NCI-H2171 (cell line): ENCODE results near the gene PLCL1.

ENCODE experiments used
- DNase-seq: peaks from one replicate; lab custom pipeline; 2025; lab: John Stamatoyannopoulos, UW

PLCL1 gene

DNA sequence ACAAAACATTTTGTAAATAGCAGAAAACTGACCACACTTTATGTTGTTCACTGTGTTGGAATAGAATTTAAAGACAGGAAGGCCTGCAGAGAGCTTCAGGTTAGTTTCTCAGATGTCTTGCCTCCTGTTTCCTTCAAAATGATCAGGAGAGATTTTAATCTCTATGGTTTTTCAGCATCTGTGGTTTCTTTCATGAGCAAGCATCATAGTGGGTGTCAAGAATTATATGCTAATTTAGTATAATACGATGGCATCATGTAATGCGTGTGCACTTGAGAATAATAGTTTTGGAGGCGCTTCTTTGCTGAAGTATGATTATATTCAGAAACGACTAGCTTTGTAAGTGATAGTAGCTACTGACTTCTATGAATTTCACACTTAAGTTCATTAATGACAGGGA is 149.9 kb downstream of the PLCL1 start:
- DNase-seq = no peak

DNA sequence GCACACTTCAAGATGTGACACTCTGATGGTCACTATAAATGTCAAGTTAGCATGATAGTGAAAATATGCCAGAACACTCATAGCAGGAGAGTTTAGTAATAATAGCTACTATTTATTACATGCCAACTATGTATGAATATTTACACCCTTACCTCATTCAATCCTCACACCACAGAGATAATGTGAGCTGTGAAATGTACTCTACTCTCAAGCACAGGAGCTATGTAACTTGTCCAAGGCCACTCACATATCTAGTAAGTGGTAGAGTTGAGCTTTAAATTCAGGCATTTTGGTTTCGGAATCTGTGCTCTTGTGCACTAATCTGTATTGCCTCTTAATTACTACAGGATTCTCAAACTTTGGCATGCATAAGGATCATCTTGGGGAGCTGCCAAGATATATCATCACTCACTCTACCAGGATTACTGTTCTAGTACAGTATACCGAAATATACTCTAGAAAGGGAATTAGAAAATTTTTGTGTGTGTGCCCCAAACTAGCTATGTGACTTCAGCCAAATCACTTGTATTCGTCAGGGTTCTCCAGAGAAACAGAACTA is 154.3 kb downstream of the PLCL1 start:
- DNase-seq = no peak

DNA sequence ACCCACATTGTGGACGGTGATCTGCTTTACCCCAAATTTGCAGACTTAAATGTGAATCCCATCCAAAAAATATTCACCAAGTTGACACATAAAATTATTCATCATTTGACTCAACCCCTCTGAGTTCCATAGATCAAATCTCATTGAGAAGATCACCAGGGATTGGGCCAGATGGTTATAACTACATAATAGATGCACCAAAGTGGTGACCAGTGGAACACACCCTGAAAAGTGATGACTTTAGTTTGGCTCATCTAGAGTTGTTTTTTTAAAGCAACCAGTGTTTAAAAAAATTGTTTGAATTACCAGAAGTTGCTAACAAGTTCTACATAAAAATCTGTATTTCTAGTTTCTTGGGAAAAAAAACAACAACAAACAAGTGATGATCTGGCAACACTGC is 155.0 kb downstream of the PLCL1 start:
- no peak for DNase-seq

DNA sequence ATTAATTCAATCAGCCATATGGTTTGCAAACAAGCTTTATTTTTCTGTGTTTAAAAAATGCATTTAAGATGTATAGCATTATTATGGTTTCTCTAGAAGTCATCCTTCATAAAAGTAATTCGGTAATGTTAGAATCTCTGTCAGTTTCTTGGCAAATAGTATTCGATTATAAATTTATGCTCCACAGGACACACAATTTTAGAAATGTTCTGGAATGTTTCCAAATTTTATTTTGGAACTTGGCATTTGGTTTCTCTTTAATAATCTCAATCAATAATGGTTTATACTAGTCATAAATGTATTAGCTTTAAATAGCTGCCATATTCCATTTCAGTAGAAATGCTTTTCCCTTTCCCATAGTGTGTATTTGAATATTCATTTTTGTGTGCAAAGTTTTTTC is 156.4 kb downstream of the PLCL1 start:
- no peak for DNase-seq

DNA sequence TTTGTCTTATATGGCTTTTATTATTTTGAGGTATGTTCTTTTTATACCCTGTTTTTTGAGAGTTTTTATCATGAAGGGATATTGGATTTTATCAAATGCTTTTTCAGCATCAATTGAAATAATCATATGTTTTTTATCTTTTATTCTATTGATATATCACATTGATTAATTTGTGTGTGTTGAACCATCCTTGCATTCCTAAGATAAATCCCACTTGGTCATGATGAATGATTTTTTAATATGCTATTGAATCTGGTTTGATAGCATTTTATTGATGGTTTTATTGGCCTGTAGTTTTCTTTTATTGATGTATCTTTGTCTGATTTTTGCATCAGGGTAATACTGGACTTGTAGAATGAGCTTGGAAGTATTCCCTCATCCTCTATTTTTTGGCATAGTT is 160.3 kb downstream of the PLCL1 start:
- no peak for DNase-seq

DNA sequence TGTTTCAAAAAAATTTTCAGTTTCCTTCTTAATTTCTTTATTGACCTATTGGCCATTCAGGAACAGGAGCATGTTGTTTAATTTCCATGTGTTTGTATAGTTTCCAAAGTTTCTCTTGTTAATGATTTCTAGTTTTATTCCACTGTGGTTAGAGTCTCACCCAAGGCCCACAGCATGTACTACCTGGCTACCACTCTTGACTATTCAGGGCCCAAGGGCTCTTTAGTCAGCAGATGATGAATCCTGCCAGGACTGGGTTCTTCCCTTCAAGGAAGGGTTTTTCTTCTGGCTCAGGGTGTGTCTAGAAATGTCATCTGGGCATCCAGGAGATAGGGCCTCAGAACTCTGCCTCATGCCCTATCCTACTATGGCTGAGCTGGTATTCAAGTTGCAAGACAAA is 161.4 kb downstream of the PLCL1 start:
- no peak for DNase-seq

DNA sequence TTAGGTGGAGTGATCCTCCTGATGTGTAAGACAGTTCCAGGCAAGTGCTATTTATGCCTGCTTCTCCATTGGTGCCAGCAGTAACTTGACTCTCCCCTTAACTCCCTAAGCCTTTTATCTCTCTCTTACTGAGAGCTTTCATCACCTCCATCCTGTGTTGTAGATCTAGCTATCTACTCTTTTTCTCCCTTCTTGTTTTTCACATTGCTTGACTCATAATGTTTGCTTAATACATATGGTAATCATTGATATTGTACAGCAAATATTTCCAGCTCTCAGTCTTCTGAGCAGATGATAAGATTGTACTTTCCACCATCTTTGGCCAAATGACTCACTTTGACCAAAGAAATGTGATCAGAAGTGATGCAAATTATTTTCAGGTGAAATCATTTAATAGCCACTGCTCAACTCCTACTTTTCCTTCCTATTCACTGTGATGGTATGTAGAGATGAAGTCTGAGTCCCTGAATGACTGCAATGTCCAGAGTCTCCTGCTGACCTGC is 165.0 kb downstream of the PLCL1 start:
- no peak for DNase-seq

DNA sequence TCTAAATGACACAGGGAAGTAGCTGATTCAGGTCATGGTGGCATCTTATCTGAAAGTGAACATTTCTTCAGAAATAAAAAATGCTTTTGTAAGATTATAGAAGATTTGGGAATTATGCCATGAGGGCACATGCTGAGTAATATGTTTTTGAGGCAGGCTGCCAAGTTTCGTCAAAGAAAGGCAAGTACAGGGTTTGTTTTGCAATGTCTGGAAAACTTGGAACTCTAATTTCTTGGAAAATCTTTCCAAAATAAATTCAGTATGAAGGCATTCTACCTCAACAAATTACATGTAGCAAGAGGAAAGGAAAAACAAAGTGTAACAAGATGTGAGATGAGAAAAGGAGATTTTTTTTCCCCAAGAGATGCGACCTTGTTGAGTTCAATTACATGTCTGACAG is 167.7 kb downstream of the PLCL1 start:
- no peak for DNase-seq

DNA sequence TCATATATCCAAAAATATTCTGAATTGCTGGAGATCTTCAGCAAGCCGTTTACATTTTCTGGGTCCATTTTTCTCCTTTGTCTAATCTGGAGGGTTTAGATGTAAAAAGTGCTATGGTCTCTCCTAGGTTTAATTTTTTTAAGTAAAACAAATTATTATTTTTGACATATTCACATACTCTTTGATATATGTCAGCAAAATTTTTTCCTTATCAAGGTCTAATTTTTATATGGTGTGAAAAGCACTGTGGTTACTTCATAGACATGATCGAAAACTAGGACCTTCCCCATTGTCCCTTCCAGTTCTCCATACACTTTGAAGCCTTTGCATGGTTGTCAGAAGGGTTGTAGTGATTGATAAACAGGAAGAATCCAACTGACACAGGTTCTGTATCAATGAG is 168.2 kb downstream of the PLCL1 start:
- no peak for DNase-seq

DNA sequence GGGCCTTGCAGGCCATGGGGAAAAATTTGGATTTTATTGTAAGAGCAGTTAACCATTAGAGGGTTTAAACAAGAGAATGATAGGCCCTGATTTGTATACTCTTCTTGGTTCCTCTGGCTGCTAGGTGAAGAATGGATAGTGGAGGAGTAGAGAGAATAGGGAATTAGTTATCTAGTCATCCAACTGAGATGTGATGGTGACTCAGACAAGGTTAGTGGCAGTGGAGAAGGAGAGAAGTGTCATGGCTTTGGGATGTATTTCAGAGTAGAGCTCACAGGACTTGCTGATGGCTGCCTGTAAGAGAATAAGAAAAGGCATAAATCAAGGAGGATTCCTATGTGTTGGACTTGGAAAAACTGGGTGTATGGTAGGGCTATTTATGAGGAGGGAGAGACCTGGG is 169.4 kb downstream of the PLCL1 start:
- no peak for DNase-seq

DNA sequence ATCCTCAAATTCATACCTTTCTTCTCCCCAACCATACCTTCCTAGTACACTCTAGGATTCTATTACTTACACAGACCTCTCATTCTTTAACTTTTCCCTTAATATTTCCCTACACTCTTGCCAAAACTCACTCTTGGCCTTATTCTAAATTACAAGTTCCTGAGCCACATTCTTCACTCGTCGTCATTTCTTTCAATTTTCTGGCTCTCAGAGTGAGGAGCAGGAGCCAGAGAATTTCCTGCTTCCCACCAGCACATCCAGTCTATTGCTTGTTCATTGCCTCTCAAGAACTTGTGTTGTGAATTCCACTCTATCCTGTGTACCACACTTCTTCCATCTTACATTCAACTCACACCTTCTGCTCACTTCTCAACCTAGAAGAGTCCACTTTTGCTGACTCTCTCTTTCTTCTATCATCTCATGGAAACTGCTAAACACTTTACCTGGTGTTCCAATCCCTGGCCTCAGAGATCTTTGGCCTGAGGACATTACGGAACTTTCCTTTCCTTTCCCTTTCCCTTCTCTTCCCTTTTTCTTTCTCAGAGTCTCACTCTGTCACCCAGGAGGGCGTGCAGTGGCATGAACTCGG is 171.6 kb downstream of the PLCL1 start:
- DNase-seq = no peak

DNA sequence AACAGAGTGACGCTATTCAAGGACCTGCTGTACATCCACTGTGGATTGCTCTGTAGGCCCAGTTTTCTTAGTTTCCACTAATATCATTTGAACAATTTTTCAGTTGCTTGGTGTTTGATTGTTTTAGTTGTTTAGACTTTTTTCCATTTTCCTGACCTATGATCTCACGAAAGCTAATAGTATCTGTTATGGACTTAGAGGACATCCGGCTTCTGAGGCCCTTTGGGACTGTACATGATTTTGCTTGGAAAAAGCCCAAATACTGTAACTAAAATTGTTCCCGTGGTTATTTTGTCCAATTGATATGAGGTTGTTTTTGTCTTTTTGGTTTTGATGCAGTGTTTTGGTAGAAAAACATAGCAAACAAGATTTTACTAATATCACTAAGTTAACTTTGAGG is 174.6 kb downstream of the PLCL1 start:
- no peak for DNase-seq

DNA sequence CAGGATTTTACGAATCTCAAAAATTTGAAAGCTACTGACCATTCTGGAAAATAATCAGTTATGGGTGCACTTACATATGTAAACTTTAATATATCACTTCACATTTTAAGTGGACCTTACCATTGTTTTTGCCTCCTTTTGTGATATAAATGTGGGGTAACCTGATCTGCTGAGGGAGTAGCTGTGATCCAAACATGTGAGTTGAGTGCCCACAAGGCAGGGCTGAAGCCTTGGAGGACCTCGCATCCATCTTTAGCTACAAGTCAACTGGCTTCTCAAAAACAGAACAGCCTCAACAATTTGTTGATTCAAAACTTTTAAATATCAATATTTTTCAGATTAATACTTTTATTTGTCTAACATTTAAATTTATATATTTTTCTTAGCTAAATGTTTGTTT is 178.2 kb downstream of the PLCL1 start:
- DNase-seq = no peak

DNA sequence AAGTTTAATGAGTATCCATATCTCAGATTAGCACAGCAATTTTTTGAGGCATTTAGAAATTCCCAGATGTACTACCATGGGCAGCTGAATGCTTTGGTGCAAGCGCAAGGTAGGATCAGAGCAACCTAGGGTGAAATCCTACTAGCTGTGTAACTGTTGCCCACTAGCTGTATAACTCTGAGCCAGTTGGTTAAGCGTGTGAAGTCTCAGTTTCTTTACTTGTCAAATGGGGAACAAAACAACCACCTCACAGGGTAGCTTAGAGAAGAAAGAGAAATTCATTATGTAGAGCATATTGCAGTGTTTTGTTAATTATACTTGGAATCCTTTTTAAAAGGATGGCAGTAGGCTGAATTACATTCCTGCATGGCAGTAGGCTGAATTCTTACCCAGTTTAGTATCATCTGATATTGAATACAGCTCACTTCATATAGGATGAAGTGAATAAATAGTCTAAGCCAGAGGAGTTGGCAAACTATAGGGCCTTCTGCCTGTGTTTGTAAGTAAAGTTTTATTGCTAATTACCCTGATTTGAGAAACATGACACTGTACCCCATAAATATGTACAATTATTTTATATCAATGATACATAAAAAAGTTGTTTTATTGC is 180.7 kb downstream of the PLCL1 start:
- DNase-seq = no peak

DNA sequence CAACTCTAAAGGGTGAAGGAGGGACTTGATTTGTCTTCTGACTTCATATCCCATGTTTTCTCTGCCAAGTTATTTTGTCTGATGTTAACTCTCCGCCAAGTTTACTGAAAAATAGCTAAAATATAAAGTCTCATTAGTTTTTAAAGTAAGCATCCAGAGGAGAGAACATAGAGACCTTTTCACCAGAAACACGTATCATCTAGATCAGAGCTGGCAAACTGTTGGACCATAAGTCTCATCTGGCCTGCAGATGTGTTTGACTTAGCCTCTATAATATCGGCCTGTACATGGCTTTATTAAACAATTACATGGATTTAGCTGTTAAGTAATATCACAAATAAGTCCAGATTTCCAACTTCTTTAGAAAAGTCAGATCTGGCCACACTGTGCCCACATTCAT is 182.6 kb downstream of the PLCL1 start:
- no peak for DNase-seq

DNA sequence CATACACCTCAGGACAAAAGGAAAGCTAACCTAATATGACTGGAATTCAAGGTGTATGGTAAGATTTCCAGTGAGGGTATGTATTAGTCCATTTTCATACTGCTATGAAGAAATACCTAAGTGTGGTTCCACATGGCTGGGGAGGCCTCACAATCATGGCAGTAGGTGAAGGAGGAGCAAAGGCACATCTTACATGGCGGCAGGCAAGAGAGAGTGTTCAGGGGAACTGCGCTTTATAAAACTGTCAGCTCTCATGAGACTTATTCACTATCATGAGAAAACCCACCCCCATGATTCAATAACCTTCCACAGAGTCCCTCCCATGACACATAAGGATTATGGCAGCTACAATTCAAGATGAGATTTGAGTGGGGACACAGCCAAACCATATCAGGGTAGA is 186.0 kb downstream of the PLCL1 start:
- DNase-seq = no peak

DNA sequence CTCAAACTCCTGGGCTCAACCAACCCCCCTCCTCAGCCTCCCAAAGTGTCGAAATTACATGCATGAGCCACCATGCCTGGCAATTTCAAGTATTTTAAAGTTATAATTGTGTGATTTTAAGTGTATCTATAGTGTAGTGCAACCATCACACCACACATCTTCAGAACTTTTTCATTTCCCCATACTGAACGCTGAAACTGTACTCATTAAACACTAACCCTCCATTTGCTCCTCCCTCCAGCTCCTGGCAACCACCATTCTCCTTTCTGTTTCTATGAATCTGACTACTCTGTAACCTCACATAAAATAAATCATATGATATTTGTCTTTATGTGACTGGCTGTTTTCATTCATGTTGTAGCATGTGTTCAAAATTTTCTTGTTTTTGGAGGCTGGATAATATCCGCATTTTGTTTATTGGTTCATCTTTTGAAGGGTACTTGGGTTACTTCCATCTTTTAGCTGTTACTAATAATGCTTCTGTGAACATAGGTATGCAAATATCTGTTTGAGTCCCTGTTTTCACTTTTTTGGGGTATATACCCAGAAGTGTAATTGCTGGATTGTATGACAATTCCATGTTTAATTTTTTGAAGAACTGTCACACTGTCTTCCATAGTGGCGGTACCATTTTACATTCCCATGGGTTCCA is 188.2 kb downstream of the PLCL1 start:
- no peak for DNase-seq

DNA sequence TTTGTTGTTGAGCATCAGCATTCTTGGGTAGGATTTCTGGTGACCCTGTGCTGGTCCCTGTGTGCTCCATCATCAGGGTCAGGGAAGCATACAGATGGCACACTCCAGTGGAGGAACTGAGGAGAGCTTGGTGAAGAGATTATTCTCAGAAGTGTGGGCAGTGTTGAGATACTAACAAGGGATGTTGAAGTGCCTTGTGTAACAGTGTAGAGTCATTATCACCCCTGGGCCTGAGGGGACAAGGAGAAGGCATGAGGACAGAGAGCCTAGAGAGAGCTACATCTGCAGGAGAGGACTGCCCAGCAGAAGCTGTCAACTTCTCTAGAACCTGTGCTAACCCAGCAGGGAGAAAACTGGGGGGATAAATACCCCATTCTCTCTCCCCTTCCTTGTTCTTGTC is 189.0 kb downstream of the PLCL1 start:
- no peak for DNase-seq

DNA sequence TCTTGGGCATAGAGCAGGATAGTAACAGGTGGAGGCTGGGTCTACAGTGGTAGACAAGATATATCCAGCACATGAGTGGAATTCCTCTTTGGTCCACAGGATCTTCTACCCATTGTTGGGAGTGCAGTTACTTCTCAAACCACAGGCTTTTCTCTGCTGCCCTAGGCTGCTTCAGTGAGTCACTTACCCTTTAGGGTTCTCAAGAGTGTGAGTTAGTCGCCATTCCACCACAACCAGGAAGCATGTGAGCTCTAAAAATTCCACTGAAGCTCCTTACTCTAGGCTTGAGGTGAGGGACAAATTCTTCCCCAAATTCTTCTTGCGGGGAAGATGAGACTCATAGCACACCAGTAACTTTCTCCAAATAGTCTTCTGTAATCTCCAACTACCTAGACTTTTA is 189.4 kb downstream of the PLCL1 start:
- no peak for DNase-seq

DNA sequence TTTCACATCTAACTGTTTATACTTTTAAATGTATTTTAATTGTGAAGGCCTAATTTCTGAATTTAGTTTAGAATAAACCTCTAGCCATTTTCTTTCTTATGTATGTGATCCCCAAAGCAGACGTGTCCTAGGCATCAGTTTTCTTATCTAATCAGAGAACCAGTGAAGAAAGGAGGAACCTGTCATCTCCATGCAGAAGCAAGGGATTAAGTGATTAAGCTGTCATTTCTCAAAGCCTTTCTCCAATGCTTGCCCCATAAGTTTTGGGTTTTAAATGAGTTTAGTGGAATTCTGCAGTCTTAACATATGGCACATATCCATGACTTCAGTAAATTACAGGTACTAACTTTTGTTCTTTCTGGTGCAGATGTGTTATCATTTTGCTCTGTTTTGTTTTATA is 190.4 kb downstream of the PLCL1 start:
- no peak for DNase-seq

DNA sequence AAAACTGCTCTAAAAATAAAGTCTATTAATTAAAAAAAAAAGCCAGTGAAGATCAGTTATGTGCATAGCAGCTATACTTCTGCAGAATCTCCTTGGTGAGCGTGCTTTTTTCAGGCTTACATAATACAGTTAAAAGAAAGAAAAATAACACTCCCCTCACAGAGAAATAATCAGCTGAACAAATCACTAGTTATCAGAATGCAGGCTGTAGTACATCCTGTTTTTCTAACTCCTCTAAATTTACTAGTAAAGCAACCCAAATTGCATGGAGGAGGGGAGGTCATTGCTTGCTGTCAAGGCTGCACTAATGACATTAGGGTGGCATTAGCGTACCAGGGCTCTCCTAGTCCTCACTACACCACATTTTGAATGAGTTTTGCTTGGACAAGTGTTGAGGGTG is 192.2 kb downstream of the PLCL1 start:
- DNase-seq = no peak

DNA sequence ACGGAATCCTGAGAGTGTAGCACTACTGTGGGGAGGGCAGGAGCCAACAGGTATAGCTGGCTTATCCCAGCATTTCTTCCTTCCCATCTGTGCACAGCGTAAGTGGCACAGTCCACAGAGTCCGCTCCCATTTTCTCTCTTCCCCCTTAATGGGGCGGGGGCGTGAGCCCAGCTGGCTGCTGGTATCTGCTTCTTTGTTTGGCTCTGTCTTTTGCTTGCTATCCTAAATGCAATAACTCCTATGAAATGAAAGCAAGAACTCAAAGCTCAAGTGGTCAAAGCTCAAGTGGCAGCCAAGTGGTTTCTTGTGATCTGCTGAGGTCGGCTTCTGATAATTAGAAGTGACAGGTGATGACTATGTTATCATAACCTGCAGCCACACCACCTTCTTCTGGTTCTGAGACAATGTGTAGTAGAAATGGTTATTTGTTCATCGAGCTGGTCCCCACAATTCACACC is 192.7 kb downstream of the PLCL1 start:
- DNase-seq = no peak

DNA sequence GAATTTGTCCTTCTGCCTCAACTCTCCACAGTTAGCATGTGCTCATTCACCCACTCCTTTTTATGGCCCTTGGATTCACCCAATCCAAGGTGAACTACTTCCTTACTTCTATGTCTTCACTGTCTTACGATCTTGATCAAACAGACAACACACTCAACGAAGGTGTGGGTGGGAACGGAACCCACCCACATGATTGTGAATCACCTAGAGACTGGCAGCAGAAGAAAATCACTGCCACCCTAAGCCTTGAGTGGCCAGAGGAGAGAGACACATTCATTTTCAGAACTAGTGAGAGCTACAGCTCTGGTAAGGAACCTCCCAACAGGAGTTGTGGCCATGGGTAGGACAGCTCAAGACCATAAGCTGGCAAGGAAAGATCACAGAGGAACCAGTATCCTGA is 194.3 kb downstream of the PLCL1 start:
- no peak for DNase-seq
